HG02943 (cell line): ENCODE results near the gene ACSL3.
"Not testable (repeated sequence)": the region's sequence is repeated elsewhere in the genome, so short reads cannot be mapped to it uniquely, and the experiment has no call there.

Experiments used
- ATAC-seq: cut with Tn5 transposase; IDR thresholded peaks from one replicate; pipeline ENCODE4 v1.9.1; 2021; ENCODE audit warnings: mild to moderate bottlenecking, low read depth, moderate library complexity; ENCODE audit not compliant: unreplicated experiment

ACSL3 gene

GRCh38 chr2:222968550-222969155, 107.8 kb downstream of the ACSL3 start:
- ATAC-seq, result no peak

- no peak for ATAC-seq
Observed at GRCh38 chr2:222969491-222969890, 108.7 kb downstream of the ACSL3 start.

GRCh38 chr2:222972420-222972819, 111.6 kb downstream of the ACSL3 start:
- ATAC-seq, result no peak

GRCh38 chr2:222973237-222973636, 112.4 kb downstream of the ACSL3 start:
- no peak for ATAC-seq

- ATAC-seq, result no peak
Observed at GRCh38 chr2:222973733-222974132, 112.9 kb downstream of the ACSL3 start.

- no peak for ATAC-seq
Observed at GRCh38 chr2:222976521-222977061, 115.8 kb downstream of the ACSL3 start.

- no peak for ATAC-seq
Observed at GRCh38 chr2:222977121-222977520, 116.3 kb downstream of the ACSL3 start.

- no peak for ATAC-seq
Observed at GRCh38 chr2:222978850-222979249, 118.0 kb downstream of the ACSL3 start.

GRCh38 chr2:222979484-222979883, 118.6 kb downstream of the ACSL3 start:
- no peak for ATAC-seq

- no peak for ATAC-seq
Observed at GRCh38 chr2:222982010-222982908, 121.4 kb downstream of the ACSL3 start.

GRCh38 chr2:222982909-222983265, 122.1 kb downstream of the ACSL3 start:
- no peak for ATAC-seq

GRCh38 chr2:222984908-222985307, 124.1 kb downstream of the ACSL3 start:
- ATAC-seq, result no peak

GRCh38 chr2:222989431-222989830, 128.6 kb downstream of the ACSL3 start:
- no peak for ATAC-seq

- not testable (repeated sequence) for ATAC-seq
Observed at GRCh38 chr2:222990206-222990605, 129.4 kb downstream of the ACSL3 start.

- ATAC-seq, result no peak
Observed at GRCh38 chr2:222992137-222992536, 131.3 kb downstream of the ACSL3 start.
